Duodenal mucosa (tissue), 2 donors: ENCODE measurements around the gene HHAT.
"Not testable (repeated sequence)": the region's sequence is repeated elsewhere in the genome, so short reads cannot be mapped to it uniquely, and the experiment has no call there.

Experiments
- H3K27ac ChIP-seq: one replicate; pipeline ENCODE4 v1.7.0; 2013; ENCODE audit warnings: low read depth, low read length
- H3K27me3 ChIP-seq, 2 donors: one replicate each; pipeline ENCODE4 v1.7.0; 2013; ENCODE audit warnings: low read length in 2 of 2, control low read depth in 1 of 2; ENCODE audit not compliant: insufficient read depth in 2 of 2, control insufficient read depth in 1 of 2
- H3K36me3 ChIP-seq, 2 donors: one replicate each; pipeline ENCODE4 v1.7.0; 2013; ENCODE audit warnings: low read length in 2 of 2, control low read depth in 1 of 2; ENCODE audit not compliant: insufficient read depth in 2 of 2, control insufficient read depth in 1 of 2
- H3K4me1 ChIP-seq, 2 donors: one replicate each; pipeline ENCODE4 v1.7.0; 2013; ENCODE audit warnings: low read length in 2 of 2, control low read depth in 1 of 2; ENCODE audit not compliant: insufficient read depth in 2 of 2, control insufficient read depth in 1 of 2
- H3K4me3 ChIP-seq, 2 donors: one replicate each; pipeline ENCODE4 v1.7.0; 2013; ENCODE audit warnings: low read length in 2 of 2, low read depth in 1 of 2
- H3K9ac ChIP-seq, 2 donors: one replicate each; pipeline ENCODE4 v1.7.0; 2013; ENCODE audit warnings: low read length in 2 of 2, low read depth in 1 of 2
- H3K9me3 ChIP-seq, 2 donors: one replicate each; pipeline ENCODE4 v1.7.0; 2013; ENCODE audit warnings: low read length in 2 of 2, control low read depth in 1 of 2; ENCODE audit not compliant: control insufficient read depth in 1 of 2

Gene HHAT

DNA sequence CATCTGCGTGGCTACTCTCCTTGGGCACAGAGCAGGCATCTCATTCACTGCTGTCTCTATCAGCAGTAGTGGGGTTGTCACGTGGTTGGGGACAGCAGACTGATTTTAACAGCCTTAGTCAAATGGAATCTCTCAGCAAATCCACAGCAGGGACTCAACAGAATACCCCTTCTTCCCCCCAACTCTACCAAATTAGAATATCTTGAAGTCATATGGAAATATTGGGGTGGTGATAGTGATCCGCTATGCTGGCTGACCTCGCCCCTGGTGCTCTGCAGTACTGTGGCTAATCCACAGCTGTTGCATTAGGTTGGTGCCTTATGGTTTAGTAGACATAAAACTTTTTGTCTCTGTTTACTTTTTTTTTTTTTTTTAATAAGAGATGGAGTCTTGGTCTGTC is 23.9 kb downstream of the HHAT start:
- H3K4me3 ChIP-seq = no peak overlapping the region
- H3K4me1 ChIP-seq = no peaks in the 10 kb centered on the region
- no peaks in the 10 kb centered on the region for H3K9me3 ChIP-seq
- no peaks in the 10 kb centered on the region for H3K36me3 ChIP-seq
- H3K27me3 ChIP-seq = no peaks in the 10 kb centered on the region
- no peak overlapping the region for H3K27ac ChIP-seq
- H3K9ac ChIP-seq = no peak overlapping the region

DNA sequence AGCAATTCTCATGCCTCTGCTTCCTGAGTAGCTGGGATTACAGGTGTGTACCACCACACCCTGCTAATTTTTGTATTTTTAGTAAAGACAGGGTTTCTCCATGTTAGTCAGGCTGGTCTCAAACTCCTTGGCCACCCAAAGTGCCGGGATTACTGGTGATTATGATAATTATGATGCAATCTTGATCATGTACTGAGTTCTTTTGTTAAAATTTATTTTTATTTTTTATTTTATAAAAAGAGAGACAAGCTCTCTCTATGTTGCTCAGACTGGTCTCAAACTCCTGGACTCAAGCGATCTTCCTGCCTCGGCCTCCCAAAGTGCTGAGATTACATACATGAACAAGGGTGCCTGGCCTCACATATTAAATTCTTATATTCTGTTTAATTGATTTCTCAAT is 25.6 kb downstream of the HHAT start:
- not testable (repeated sequence) for H3K36me3 ChIP-seq, H3K27me3 ChIP-seq, H3K9ac ChIP-seq, H3K27ac ChIP-seq, H3K4me1 ChIP-seq, H3K9me3 ChIP-seq, H3K4me3 ChIP-seq

DNA sequence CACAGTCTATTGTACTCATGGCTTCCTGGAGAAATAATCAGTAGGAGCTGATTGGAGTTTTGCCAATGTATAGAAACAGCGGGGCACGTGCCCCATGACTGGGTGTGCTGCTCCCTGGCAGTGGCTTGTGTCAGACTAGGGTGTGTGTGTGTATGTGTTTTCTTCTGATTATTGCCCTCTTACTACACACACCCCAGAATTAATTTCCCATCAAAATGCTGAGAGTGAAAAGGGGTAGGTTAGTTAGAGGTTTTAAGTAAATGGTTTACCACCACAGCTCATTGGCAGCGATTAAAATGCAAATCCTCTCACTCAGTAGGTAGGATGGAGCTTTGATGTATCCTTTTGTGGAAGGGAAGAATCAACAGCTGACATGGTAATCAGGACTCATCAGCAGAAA is 29.9 kb downstream of the HHAT start:
- H3K4me3 ChIP-seq = no peak overlapping the region
- no peak overlapping the region for H3K27ac ChIP-seq
- H3K9ac ChIP-seq = no peak overlapping the region
- no peaks in the 10 kb centered on the region for H3K36me3 ChIP-seq
- peaks cover 0 to 5% of the 10 kb centered on the region in 2 donors for H3K4me1 ChIP-seq
- H3K9me3 ChIP-seq = no peaks in the 10 kb centered on the region
- H3K27me3 ChIP-seq = no peaks in the 10 kb centered on the region

DNA sequence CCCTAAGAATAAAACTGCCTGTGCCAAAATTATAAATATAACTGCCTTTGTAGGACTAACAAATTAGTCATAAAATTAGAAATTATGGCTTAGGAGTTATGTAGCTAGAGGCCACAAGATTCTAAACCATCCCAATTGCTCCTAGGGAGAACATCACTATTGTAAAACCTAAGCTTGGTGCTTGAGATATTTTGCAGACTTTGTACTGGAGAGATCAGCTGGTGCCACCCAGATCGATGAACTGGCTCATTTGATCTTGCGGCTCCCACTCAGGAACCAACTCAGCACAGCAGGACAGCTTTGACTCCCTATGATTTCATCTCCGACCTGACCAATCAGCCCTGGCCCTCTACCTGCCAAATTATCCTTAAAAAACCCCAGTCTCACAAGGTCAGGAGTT is 30.6 kb downstream of the HHAT start:
- H3K9ac ChIP-seq = no peak overlapping the region
- H3K4me3 ChIP-seq = no peak overlapping the region
- H3K9me3 ChIP-seq = no peaks in the 10 kb centered on the region
- H3K4me1 ChIP-seq = peaks cover 0 to 5% of the 10 kb centered on the region in 2 donors
- no peak overlapping the region for H3K27ac ChIP-seq
- H3K36me3 ChIP-seq = no peaks in the 10 kb centered on the region
- H3K27me3 ChIP-seq = no peaks in the 10 kb centered on the region

DNA sequence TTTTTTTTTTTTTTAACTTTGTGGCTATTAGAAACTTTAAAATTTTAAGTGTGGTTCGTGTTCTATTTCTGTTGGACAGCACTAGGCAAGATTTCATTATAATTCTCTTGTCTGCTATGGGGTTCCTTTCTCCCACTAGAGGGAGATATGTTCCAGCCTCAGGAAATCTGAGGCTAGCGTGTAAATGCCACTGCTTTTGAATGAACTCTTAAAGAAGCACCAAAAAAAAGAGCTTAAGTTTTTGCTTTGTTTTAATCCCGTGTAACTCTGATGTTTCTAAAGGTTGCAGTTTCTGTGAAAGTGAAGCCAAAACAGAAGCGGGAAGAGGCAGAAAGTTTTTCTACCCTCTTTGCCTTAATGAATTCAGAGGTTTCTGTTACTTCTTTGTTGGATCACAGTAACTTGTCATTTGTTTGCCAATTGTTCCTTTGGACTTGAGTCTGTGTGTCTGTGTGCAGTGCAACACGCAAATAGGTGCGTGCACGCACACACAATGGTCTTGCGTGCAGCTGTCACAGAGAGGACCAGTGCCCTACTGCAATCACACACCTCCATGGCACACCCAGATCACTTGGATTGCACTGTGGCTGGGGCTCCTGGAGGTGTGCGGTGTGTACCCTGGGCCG is 32.3 kb downstream of the HHAT start:
- Histone ChIP-seq H3K27me3 (no peaks in the 10 kb centered on the region), H3K27ac (no peak overlapping the region), H3K4me3 (no peak overlapping the region), H3K4me1 (peaks cover 0 to 5% of the 10 kb centered on the region in 2 donors), H3K36me3 (no peaks in the 10 kb centered on the region), H3K9me3 (no peaks in the 10 kb centered on the region), H3K9ac (no peak overlapping the region)

DNA sequence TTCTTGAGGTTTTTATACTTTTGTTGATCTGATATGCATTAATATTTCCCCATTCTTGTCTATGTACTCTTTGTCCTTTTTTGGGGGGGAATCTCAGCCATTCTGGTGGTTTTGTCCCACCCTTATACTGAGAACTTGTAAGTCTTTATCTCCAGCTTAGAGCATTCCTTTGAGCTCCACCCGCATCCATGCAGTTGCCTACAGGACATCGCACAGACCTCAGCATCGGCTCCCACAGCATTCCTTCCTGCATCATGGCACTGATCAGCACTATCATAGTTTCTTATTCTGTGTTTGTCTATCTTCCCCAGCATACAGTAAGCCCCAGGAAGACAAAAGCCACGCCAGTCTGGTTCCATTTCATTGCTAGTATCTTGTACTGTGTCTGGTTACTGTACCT is 33.0 kb downstream of the HHAT start:
- Histone ChIP-seq H3K36me3 (no peaks in the 10 kb centered on the region), H3K27ac (no peak overlapping the region), H3K9ac (no peak overlapping the region), H3K4me1 (peaks cover 0 to 5% of the 10 kb centered on the region in 2 donors), H3K9me3 (no peaks in the 10 kb centered on the region), H3K4me3 (no peak overlapping the region), H3K27me3 (no peaks in the 10 kb centered on the region)

DNA sequence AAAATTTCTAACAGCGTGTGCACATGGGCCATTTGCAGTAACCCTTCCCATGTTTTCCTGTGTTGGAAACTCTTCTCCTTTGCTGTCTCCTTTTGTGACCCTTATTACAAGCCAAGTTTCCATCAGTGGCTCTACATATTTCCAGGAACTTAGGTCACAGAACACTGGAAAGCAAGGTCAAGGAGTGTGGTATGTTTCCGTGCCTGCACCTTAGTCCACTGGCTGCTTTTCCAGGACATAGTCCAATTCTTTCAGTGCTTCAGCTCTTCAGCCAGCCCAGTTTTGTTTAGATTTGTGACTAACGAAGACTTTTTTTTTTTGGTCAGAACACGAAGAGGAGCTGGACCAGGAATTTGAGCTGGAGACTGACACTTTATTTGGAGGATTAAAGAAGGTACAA is 33.8 kb downstream of the HHAT start:
- Histone ChIP-seq H3K27ac (no peak overlapping the region), H3K9ac (no peak overlapping the region), H3K36me3 (no peaks in the 10 kb centered on the region), H3K27me3 (no peaks in the 10 kb centered on the region), H3K4me3 (no peak overlapping the region), H3K9me3 (no peaks in the 10 kb centered on the region), H3K4me1 (peaks cover 0 to 5% of the 10 kb centered on the region in 2 donors)

DNA sequence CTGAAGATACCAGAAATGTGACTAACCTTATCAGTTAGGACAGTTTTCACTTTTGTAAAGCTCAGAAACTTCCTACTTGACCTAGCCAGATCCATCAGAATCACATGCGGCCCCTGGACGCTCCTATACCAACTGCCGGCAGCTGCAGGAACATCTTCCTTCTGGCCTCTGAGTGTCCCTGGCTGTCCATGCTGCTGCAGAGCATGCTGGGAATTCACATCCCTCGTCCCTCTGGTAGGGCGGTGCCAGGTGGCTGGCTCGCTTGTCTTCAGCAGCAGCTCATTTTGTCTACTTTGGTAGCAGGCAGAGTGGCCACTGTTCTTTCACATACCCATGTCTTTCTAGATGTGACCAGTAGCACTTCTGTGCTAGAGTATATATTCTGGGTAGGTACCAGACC is 34.4 kb downstream of the HHAT start:
- Histone ChIP-seq H3K36me3 (no peaks in the 10 kb centered on the region), H3K9ac (no peak overlapping the region), H3K9me3 (no peaks in the 10 kb centered on the region), H3K27ac (no peak overlapping the region), H3K4me3 (no peak overlapping the region), H3K4me1 (peaks cover 0 to 5% of the 10 kb centered on the region in 2 donors), H3K27me3 (no peaks in the 10 kb centered on the region)

DNA sequence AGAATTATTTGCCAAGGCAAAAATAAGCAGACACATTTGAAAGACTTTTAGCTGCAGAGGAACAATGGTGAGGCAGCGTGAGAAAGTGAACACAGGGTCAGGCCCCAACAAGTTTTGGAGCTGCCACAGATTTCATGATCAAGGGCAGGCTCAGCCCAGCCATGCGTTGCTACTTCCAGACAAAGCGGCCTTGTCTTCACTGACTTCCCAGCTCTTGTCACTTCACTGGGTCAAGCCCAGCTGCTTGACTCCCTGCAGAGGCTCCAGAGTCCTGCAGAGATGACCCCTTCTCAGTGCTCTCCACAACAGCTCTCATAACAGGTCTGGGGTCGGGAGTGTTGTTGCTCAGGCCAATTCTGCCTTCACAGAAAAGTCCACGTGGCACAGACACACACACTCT is 35.8 kb downstream of the HHAT start:
- H3K36me3 ChIP-seq = no peaks in the 10 kb centered on the region
- H3K9me3 ChIP-seq = no peaks in the 10 kb centered on the region
- H3K27ac ChIP-seq = no peak overlapping the region
- no peaks in the 10 kb centered on the region for H3K27me3 ChIP-seq
- no peak overlapping the region for H3K4me3 ChIP-seq
- peaks cover 0 to 5% of the 10 kb centered on the region in 2 donors for H3K4me1 ChIP-seq
- no peak overlapping the region for H3K9ac ChIP-seq

DNA sequence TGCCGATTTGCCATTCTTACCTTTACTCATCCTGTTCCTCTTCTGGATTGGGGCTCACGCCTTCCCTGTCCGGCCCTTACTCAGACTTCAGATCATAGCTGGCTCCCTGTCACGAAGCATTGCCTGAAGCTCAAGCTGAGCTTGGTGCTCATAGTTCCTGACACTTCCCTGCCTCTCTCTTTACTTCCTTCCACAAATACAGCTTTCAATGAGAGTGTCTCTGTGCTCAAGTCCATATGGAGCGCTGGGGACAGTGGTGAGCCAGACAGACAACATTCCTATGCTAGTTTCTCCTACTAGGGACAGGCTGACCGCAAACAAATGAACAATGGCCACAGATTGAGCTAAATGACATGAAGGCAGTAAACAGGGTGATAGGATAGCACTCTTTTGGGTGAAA is 38.1 kb downstream of the HHAT start:
- Histone ChIP-seq H3K4me1 (no peaks in the 10 kb centered on the region), H3K36me3 (no peaks in the 10 kb centered on the region), H3K9me3 (no peaks in the 10 kb centered on the region), H3K27me3 (no peaks in the 10 kb centered on the region), H3K9ac (no peak overlapping the region), H3K4me3 (no peak overlapping the region), H3K27ac (no peak overlapping the region)

DNA sequence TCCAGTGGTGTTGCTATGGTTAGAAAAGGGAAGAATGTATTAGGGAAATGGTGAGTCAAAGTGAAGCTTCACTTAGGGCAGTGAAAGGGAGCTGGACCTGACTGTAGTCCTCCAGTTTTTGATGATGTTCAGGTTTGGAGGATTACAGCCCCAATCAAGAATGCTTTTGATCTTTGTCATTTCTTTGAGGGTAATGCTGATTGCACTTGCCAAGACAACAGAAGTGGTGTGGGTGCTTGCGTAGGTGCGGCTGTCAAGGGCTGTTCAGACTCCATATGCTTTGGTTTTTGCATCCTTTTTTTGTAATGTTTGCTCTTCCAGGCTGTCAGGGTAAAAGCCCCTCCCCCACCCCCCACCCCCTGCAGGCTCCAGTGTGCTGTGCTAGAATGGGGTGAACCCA is 38.9 kb downstream of the HHAT start:
- H3K9me3 ChIP-seq = no peaks in the 10 kb centered on the region
- H3K36me3 ChIP-seq = no peaks in the 10 kb centered on the region
- H3K4me3 ChIP-seq = no peak overlapping the region
- H3K9ac ChIP-seq = no peak overlapping the region
- no peak overlapping the region for H3K27ac ChIP-seq
- H3K27me3 ChIP-seq = no peaks in the 10 kb centered on the region
- no peaks in the 10 kb centered on the region for H3K4me1 ChIP-seq
